ENCODE measurements around the gene GUCY2D. TPM values are rescaled to one million over a fixed set of nuclear protein-coding genes. Genes with fewer than 3 reads are reported as not detected.
"Not testable (repeated sequence)": the region's sequence is repeated elsewhere in the genome, so short reads cannot be mapped to it uniquely, and the experiment has no call there.

The GUCY2D gene
- 1 to 10 TPM; 1.2 to 1.6 TPM for total RNA-seq
- 0.14 TPM for polyA plus RNA-seq (2013, experiment 1 of 2)
- polyA plus RNA-seq (2013, experiment 2 of 2), result 0.37 TPM
- long read RNA-seq, experiment 1, partial matches to known transcripts, result 1 of 1 reads
- long read RNA-seq, experiment 1, other reads (novel, unspliced or antisense), result 0 of 1 reads
- long read RNA-seq, experiment 2, partial matches to known transcripts, result 1 of 1 reads
- long read RNA-seq, experiment 2, other reads (novel, unspliced or antisense), result 0 of 1 reads
- long read RNA-seq, experiment 3, partial matches to known transcripts, result 0 of 2 reads
- long read RNA-seq, experiment 3, other reads (novel, unspliced or antisense), result 2 of 2 reads
- long read RNA-seq, experiment 4, result 0 reads

- Mint-ChIP-seq H3K27me3 (ENCODE audit: insufficient read depth) (peaks cover 67% of the 10 kb centered on the region), H3K4me3 (peak within 1 kb of the TSS; percentile 41), H3K4me1 (peaks cover 8% of the 10 kb centered on the region), H3K36me3 (ENCODE audit: low read depth) (no peaks in the 10 kb centered on the region), H3K9me3 (no peaks in the 10 kb centered on the region), H3K27ac (no peak within 1 kb of the TSS)
- H3K36me3 ChIP-seq (ENCODE audit: control insufficient read depth, insufficient read depth, low read length), result no peaks in the 10 kb centered on the region
- no peaks in the 10 kb centered on the region for H3K4me1 ChIP-seq (ENCODE audit: control insufficient read depth, insufficient read depth, low read length)
- no peak for TF ChIP-seq CTCF (conservative IDR thresholded peaks at IDR 0.05)
- H3K27me3 ChIP-seq (ENCODE audit: control insufficient read depth, insufficient read depth, low read length, poor library complexity, severe bottlenecking), result peaks cover 73% of the 10 kb centered on the region
- H3K27ac ChIP-seq (ENCODE audit: low read depth, low read length), result no peak within 1 kb of the TSS
- H3K9me3 ChIP-seq (ENCODE audit: control insufficient read depth, low read length), result no peaks in the 10 kb centered on the region
- peak within 1 kb of the TSS; percentile 3 for H3K4me3 ChIP-seq (ENCODE audit: low read length)
- WGBS, 2 experiments (ENCODE audit: insufficient coverage in 1 of 2, insufficient read length in 1 of 2), result 39% methylated on average over 10 to 18 of the region's 18 CpGs
- no peak for DNase-seq
- H3K9ac ChIP-seq (ENCODE audit: extremely low read depth, low read length, poor library complexity, severe bottlenecking), result no peak within 1 kb of the TSS
Observed at GRCh38 chr17:8001976-8002720, at the start of gene GUCY2D. Gene GUCY2D, plus strand, starts transcription at chr17:8002615. Its CDS starts 433 bp downstream, at chr17:8003048.

- not testable (repeated sequence) for H3K27ac ChIP-seq (ENCODE audit: low read depth, low read length); H3K4me3 ChIP-seq (ENCODE audit: low read length); H3K27me3 ChIP-seq (ENCODE audit: control insufficient read depth, insufficient read depth, low read length, poor library complexity, severe bottlenecking); H3K9me3 ChIP-seq (ENCODE audit: control insufficient read depth, low read length); H3K27ac Mint-ChIP-seq; H3K4me1 ChIP-seq (ENCODE audit: control insufficient read depth, insufficient read depth, low read length); H3K9me3 Mint-ChIP-seq; H3K9ac ChIP-seq (ENCODE audit: extremely low read depth, low read length, poor library complexity, severe bottlenecking); H3K27me3 Mint-ChIP-seq (ENCODE audit: insufficient read depth); H3K4me3 Mint-ChIP-seq; DNase-seq; H3K4me1 Mint-ChIP-seq
- 88 to 96% methylated on average over 9 to 13 of the region's 13 CpGs for WGBS, 2 experiments (ENCODE audit: insufficient coverage in 1 of 2, insufficient read length in 1 of 2)
- peaks cover 26% of the 10 kb centered on the region for H3K36me3 Mint-ChIP-seq (ENCODE audit: low read depth)
- peaks cover 21% of the 10 kb centered on the region for H3K36me3 ChIP-seq (ENCODE audit: control insufficient read depth, insufficient read depth, low read length)
Observed at GRCh38 chr17:7953266-7953665, 49.1 kb upstream of the GUCY2D start.

GRCh38 chr17:7955414-7956227 lies 46.8 kb upstream of the GUCY2D start:
- no peak overlapping the region for H3K27ac Mint-ChIP-seq
- Histone ChIP-seq H3K4me3 (ENCODE audit: low read length) (no peak overlapping the region), H3K27ac (ENCODE audit: low read depth, low read length) (no peak overlapping the region), H3K4me1 (ENCODE audit: control insufficient read depth, insufficient read depth, low read length) (no peaks in the 10 kb centered on the region), H3K9ac (ENCODE audit: extremely low read depth, low read length, poor library complexity, severe bottlenecking) (no peak overlapping the region), H3K27me3 (ENCODE audit: control insufficient read depth, insufficient read depth, low read length, poor library complexity, severe bottlenecking) (no peaks in the 10 kb centered on the region), H3K36me3 (ENCODE audit: control insufficient read depth, insufficient read depth, low read length) (peaks cover under 1% of the 10 kb centered on the region), H3K9me3 (ENCODE audit: control insufficient read depth, low read length) (no peaks in the 10 kb centered on the region)
- H3K27me3 Mint-ChIP-seq (ENCODE audit: insufficient read depth), result no peaks in the 10 kb centered on the region
- no peak for DNase-seq
- peaks cover 3% of the 10 kb centered on the region for H3K4me1 Mint-ChIP-seq
- H3K36me3 Mint-ChIP-seq (ENCODE audit: low read depth), result peaks cover 3% of the 10 kb centered on the region
- peaks cover 7% of the 10 kb centered on the region for H3K9me3 Mint-ChIP-seq
- no peak overlapping the region for H3K4me3 Mint-ChIP-seq
- no peak for TF ChIP-seq CTCF (conservative IDR thresholded peaks at IDR 0.05)
- 87 to 88% methylated on average over 9 to 13 of the region's 13 CpGs for WGBS, 2 experiments (ENCODE audit: insufficient coverage in 1 of 2, insufficient read length in 1 of 2)

Measured in endodermal cell (in vitro differentiated cells).